Prostate gland (tissue), 2 donors: ENCODE measurements around the gene CTNND2.

ENCODE experiments used
- CTCF ChIP-seq, 4 experiments: fragments of 200-600 bp in 2 of 4; fragments of 450-650 bp in 2 of 4; sonication (generic) in 2 of 4; IDR thresholded peaks; 1 replicate in 3 of 4; 2 replicates in 1 of 4; pipeline ENCODE4 v1.5.1; 2016 to 2019; ENCODE audit warnings: antibody characterized with exemption in 4 of 4, mild to moderate bottlenecking in 2 of 4, moderate library complexity in 2 of 4
- POLR2AphosphoS5 ChIP-seq: sonication (generic); formaldehyde crosslinking; IDR thresholded peaks from one replicate; pipeline ENCODE4 v1.6.1; 2017; ENCODE audit warnings: antibody characterized with exemption

- no peak for TF ChIP-seq POLR2AphosphoS5
- TF ChIP-seq CTCF (IDR thresholded peaks at IDR 0.05), result no peak
These were observed 579.5 kb downstream of the CTNND2 start for GRCh38 chr5:11324521-11325289.
